GM18861 (cell line): ENCODE results near the gene FRMD3.

Experiments
- ATAC-seq: cut with Tn5 transposase; IDR thresholded peaks from one replicate; pipeline ENCODE4 v1.9.1; 2021; ENCODE audit not compliant: unreplicated experiment

Gene FRMD3

GRCh38 chr9:83196946-83197345 is 341.3 kb downstream of the FRMD3 start:
- ATAC-seq = no peak
